ENCODE measurements around the gene DENND4A.

DENND4A gene

DNA sequence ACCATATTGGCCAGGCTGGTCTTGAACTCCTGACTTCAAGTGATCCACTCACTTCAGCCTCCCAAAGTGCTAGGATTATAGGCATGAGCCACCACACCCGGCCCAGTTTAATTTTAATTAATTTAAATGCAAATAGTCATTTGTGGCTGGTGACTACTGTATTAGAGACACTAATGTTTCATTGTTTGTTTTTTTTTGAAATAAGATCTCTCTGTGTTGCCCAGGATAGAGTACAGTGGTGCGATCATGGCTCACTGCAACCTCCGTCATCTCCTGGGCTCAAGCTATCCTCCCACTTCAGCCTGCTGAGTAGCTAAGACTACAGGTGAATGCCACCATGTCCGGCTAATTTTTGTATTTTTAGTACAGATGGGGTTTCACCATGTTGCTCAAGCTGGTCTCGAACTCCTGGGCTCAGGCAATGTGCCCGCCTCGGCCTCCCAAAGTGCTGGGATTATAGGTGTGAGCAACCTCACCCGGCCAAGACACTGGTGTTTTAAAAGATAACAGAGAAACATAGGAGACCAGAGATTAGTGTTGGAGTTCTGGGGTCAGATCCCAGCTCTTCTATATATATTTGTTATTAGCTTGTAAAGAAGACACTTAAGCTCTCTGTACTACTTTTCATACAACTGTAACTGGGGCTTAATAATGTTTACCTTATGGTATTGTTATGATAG lies 42.6 kb upstream of the DENND4A start (continued):
- TF ChIP-seq ZNF843 (tag by site-specific recombination; IDR thresholded peaks at IDR 0.05) (no peak), ZNF23 (tag by site-specific recombination; IDR thresholded peaks at IDR 0.05; ENCODE audit: borderline replicate concordance) (no peak), ZNF701 (tag by site-specific recombination; IDR thresholded peaks at IDR 0.05) (no peak), ZEB2 (tag by site-specific recombination; IDR thresholded peaks at IDR 0.05) (0 out of 2 replicates have a peak, but pooled peaks have one; percentile 34), MEIS1 (CRISPR knock-in tag; IDR thresholded peaks at IDR 0.05; ENCODE audit: borderline replicate concordance) (no peak), ZNF221 (tag by site-specific recombination; IDR thresholded peaks at IDR 0.05; ENCODE audit: borderline replicate concordance) (no peak), OSR2 (tag by site-specific recombination; IDR thresholded peaks at IDR 0.05) (peak; percentile 84), ZNF677 (tag by site-specific recombination; IDR thresholded peaks at IDR 0.05) (no peak), ZSCAN23 (tag by site-specific recombination; IDR thresholded peaks at IDR 0.05) (peak; percentile 72; the same call in 1 of the 2 replicates), ZNF747 (tag by site-specific recombination; IDR thresholded peaks at IDR 0.05) (no peak), ZBTB17 (tag by site-specific recombination; IDR thresholded peaks at IDR 0.05) (peak; percentile 58; the same call in 1 of the 2 replicates), ZBTB6 (tag by site-specific recombination; IDR thresholded peaks at IDR 0.05) (peak; percentile 92), SP7 (tag by site-specific recombination; IDR thresholded peaks at IDR 0.05) (peak; percentile 75), ZFP69B (tag by site-specific recombination; IDR thresholded peaks at IDR 0.05) (no peak; the same call in 1 of the 2 replicates), ZNF24 (tag by site-specific recombination; IDR thresholded peaks at IDR 0.05) (peak; percentile 72), ZBTB44 (tag by site-specific recombination; IDR thresholded peaks at IDR 0.05) (peak; percentile 53; the same call in 1 of the 2 replicates), ZNF629 (tag by site-specific recombination; IDR thresholded peaks at IDR 0.05) (peak; percentile 75), ZNF837 (tag by site-specific recombination; IDR thresholded peaks at IDR 0.05) (no peak)
- TF ChIP-seq, protein P1, sequence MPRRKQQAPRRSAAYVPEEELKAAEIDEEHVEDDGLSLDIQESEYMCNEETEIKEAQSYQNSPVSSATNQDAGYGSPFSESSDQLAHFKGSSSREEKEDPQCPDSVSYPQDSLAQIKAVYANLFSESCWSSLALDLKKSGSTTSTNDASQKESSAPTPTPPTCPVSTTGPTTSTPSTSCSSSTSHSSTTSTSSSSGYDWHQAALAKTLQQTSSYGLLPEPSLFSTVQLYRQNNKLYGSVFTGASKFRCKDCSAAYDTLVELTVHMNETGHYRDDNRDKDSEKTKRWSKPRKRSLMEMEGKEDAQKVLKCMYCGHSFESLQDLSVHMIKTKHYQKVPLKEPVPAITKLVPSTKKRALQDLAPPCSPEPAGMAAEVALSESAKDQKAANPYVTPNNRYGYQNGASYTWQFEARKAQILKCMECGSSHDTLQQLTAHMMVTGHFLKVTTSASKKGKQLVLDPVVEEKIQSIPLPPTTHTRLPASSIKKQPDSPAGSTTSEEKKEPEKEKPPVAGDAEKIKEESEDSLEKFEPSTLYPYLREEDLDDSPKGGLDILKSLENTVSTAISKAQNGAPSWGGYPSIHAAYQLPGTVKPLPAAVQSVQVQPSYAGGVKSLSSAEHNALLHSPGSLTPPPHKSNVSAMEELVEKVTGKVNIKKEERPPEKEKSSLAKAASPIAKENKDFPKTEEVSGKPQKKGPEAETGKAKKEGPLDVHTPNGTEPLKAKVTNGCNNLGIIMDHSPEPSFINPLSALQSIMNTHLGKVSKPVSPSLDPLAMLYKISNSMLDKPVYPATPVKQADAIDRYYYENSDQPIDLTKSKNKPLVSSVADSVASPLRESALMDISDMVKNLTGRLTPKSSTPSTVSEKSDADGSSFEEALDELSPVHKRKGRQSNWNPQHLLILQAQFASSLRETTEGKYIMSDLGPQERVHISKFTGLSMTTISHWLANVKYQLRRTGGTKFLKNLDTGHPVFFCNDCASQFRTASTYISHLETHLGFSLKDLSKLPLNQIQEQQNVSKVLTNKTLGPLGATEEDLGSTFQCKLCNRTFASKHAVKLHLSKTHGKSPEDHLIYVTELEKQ (tag by site-specific recombination; IDR thresholded peaks at IDR 0.05; ENCODE audit: borderline replicate concordance): peak; percentile 50; the same call in 1 of the 2 replicates
- TF ChIP-seq, protein P2, sequence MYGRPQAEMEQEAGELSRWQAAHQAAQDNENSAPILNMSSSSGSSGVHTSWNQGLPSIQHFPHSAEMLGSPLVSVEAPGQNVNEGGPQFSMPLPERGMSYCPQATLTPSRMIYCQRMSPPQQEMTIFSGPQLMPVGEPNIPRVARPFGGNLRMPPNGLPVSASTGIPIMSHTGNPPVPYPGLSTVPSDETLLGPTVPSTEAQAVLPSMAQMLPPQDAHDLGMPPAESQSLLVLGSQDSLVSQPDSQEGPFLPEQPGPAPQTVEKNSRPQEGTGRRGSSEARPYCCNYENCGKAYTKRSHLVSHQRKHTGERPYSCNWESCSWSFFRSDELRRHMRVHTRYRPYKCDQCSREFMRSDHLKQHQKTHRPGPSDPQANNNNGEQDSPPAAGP (tag by site-specific recombination; IDR thresholded peaks at IDR 0.05): peak; percentile 55; the same call in 1 of the 2 replicates
- TF ChIP-seq, protein P3, sequence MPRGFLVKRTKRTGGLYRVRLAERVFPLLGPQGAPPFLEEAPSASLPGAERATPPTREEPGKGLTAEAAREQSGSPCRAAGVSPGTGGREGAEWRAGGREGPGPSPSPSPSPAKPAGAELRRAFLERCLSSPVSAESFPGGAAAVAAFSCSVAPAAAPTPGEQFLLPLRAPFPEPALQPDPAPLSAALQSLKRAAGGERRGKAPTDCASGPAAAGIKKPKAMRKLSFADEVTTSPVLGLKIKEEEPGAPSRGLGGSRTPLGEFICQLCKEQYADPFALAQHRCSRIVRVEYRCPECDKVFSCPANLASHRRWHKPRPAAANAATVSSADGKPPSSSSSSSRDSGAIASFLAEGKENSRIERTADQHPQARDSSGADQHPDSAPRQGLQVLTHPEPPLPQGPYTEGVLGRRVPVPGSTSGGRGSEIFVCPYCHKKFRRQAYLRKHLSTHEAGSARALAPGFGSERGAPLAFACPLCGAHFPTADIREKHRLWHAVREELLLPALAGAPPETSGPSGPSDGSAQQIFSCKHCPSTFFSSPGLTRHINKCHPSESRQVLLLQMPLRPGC (tag by site-specific recombination; IDR thresholded peaks at IDR 0.05): peak; percentile 83; the same call in 1 of the 2 replicates
- TF ChIP-seq, protein P4, sequence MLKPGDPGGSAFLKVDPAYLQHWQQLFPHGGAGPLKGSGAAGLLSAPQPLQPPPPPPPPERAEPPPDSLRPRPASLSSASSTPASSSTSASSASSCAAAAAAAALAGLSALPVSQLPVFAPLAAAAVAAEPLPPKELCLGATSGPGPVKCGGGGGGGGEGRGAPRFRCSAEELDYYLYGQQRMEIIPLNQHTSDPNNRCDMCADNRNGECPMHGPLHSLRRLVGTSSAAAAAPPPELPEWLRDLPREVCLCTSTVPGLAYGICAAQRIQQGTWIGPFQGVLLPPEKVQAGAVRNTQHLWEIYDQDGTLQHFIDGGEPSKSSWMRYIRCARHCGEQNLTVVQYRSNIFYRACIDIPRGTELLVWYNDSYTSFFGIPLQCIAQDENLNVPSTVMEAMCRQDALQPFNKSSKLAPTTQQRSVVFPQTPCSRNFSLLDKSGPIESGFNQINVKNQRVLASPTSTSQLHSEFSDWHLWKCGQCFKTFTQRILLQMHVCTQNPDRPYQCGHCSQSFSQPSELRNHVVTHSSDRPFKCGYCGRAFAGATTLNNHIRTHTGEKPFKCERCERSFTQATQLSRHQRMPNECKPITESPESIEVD (tag by site-specific recombination; IDR thresholded peaks at IDR 0.05): 0 out of 2 replicates have a peak, but pooled peaks have one; percentile 22

Data from HEK293 (cell line).